HepG2 (cell line): Measurements from ENCODE around the gene SMG7.

ENCODE experiments used
- ARNTL ChIP-seq: sonication (generic); formaldehyde crosslinking; IDR thresholded peaks from 2 replicates; pipeline ENCODE4 v1.4.0; 2020; ENCODE audit warnings: mild to moderate bottlenecking, missing genetic modification reagents
- CBX5 ChIP-seq: sonication (generic); formaldehyde crosslinking; IDR thresholded peaks from 2 replicates; pipeline ENCODE4 v1.4.0; 2020; ENCODE audit warnings: missing genetic modification reagents, borderline replicate concordance
- GZF1 ChIP-seq: sonication (generic); formaldehyde crosslinking; IDR thresholded peaks from 2 replicates; pipeline ENCODE4 v1.5.1; 2020; ENCODE audit warnings: mild to moderate bottlenecking, missing genetic modification reagents
- MLXIP ChIP-seq: sonication (generic); formaldehyde crosslinking; IDR thresholded peaks from 2 replicates; pipeline ENCODE4 v1.9.0; 2021; ENCODE audit warnings: missing genetic modification reagents, borderline replicate concordance
- NAIF1 ChIP-seq: sonication (generic); formaldehyde crosslinking; IDR thresholded peaks from 2 replicates; pipeline ENCODE4 v1.5.0; 2020; ENCODE audit warnings: mild to moderate bottlenecking, missing genetic modification reagents, borderline replicate concordance
- SMAD9 ChIP-seq: sonication (generic); formaldehyde crosslinking; IDR thresholded peaks from 2 replicates; pipeline ENCODE4 v1.5.1; 2020; ENCODE audit warnings: mild to moderate bottlenecking, missing genetic modification reagents
- TFDP1 ChIP-seq: IDR thresholded peaks from 2 replicates; pipeline ENCODE4 v1.6.1; 2016; ENCODE audit warnings: missing compliant biosample characterization, missing genetic modification reagents, borderline replicate concordance
- THAP7 ChIP-seq: sonication (generic); formaldehyde crosslinking; IDR thresholded peaks from 2 replicates; pipeline ENCODE4 v1.8.1; 2023; ENCODE audit warnings: mild to moderate bottlenecking, missing genetic modification reagents
- TIGD3 ChIP-seq: sonication (generic); formaldehyde crosslinking; IDR thresholded peaks from 2 replicates; pipeline ENCODE4 v1.5.1; 2020; ENCODE audit warnings: mild to moderate bottlenecking, missing genetic modification reagents, borderline replicate concordance
- ZNF274 ChIP-seq: sonication (generic); formaldehyde crosslinking; IDR thresholded peaks from 2 replicates; pipeline ENCODE4 v1.5.1; 2020; ENCODE audit warnings: mild to moderate bottlenecking, missing genetic modification reagents

GRCh38 chr1:183575606-183576005 is 103.3 kb downstream of the SMG7 start:
- TF ChIP-seq ARNTL (CRISPR knock-in tag) = no peak
- no peak for TF ChIP-seq TIGD3 (CRISPR knock-in tag)
- TF ChIP-seq ZNF274 (CRISPR knock-in tag) = no peak
- TF ChIP-seq TFDP1 (CRISPR knock-in tag) = no peak
- TF ChIP-seq NAIF1 (CRISPR knock-in tag) = no peak
- no peak for TF ChIP-seq MLXIP
- TF ChIP-seq GZF1 (CRISPR knock-in tag) = no peak
- no peak for TF ChIP-seq THAP7 (CRISPR knock-in tag)
- no peak for TF ChIP-seq SMAD9
- no peak for TF ChIP-seq CBX5 (CRISPR knock-in tag)
